Measurements from ENCODE around the gene IL36B. TPM values are rescaled to one million over a fixed set of nuclear protein-coding genes. Genes with fewer than 3 reads are reported as not detected.

The IL36B gene
- total RNA-seq, 2 donors from 2014 or later = not detected

- no peaks in the 10 kb centered on the region for H3K4me1 ChIP-seq
- DNase-seq (ENCODE audit: low spot score) = no peak
- TF ChIP-seq CTCF (IDR thresholded peaks at IDR 0.05) = no peak
Observed at GRCh38 chr2:113068249-113068648, 15.6 kb upstream of the IL36B start.

DNA sequence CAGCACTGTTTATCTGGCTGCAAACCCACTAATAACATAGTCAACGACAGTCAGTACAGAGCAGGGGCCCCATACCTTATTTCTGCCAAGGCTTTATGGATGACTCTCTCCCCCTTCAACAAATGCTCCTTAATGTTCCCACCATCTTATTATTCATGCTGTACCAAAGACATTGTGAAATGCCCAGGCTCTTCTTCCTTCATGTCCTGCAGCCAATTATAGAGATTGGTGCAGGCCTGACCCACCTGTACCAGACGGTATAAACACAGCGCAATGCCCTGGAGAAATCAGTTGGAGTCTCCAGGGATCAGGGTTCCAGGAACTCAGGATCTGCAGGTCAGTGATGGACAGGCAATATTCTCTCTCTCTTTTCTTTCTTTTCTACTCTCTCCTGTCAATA lies 15.0 kb upstream of the IL36B start, which contains the start of gene IL1F10:
Gene IL1F10, plus strand, starts transcription at position 290 of the 400 bp plus-strand sequence. CDS start 4,769 bp downstream, outside the sequence.
- H3K27ac ChIP-seq = no peak within 1 kb of the TSS
- no peaks in the 10 kb centered on the region for H3K27me3 ChIP-seq
- peak; percentile 28 for DNase-seq (ENCODE audit: low spot score)
- no peaks in the 10 kb centered on the region for H3K9me3 ChIP-seq
- no peak within 1 kb of the TSS for H3K4me3 ChIP-seq
- H3K36me3 ChIP-seq = no peaks in the 10 kb centered on the region
- no peaks in the 10 kb centered on the region for H3K4me1 ChIP-seq
- TF ChIP-seq CTCF (IDR thresholded peaks at IDR 0.05) = no peak

More at GRCh38 chr2:113068249-113068648, 15.6 kb upstream of the IL36B start:
- Histone ChIP-seq H3K36me3 (no peaks in the 10 kb centered on the region), H3K27ac (no peak overlapping the region), H3K27me3 (no peaks in the 10 kb centered on the region), H3K4me3 (no peak overlapping the region), H3K9me3 (no peaks in the 10 kb centered on the region)

DNA sequence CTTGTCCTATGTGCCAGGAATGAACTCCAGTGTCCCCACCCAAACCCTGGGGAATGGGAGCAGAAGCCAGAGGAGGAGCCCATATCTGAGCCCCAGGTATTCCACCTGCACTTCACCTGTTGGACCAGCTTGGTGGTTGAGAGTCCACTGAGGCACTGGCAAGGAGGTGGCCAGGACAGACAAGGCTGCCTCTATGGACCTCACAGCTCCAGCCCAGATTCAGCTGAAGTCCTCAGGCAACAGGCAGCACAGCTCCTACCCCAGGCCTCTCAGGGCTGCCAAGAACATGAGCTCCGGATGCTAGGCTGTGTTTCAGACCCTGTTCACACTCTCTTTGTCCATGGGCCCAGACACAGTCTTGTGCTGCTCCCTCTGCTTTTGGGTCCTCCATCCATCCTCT lies 12.2 kb upstream of the IL36B start:
- TF ChIP-seq CTCF (IDR thresholded peaks at IDR 0.05) = no peak
- no peaks in the 10 kb centered on the region for H3K4me1 ChIP-seq
- no peaks in the 10 kb centered on the region for H3K36me3 ChIP-seq
- no peaks in the 10 kb centered on the region for H3K9me3 ChIP-seq
- DNase-seq (ENCODE audit: low spot score) = peak; percentile 40
- H3K4me3 ChIP-seq = no peak overlapping the region
- H3K27me3 ChIP-seq = no peaks in the 10 kb centered on the region
- H3K27ac ChIP-seq = no peak overlapping the region

DNA sequence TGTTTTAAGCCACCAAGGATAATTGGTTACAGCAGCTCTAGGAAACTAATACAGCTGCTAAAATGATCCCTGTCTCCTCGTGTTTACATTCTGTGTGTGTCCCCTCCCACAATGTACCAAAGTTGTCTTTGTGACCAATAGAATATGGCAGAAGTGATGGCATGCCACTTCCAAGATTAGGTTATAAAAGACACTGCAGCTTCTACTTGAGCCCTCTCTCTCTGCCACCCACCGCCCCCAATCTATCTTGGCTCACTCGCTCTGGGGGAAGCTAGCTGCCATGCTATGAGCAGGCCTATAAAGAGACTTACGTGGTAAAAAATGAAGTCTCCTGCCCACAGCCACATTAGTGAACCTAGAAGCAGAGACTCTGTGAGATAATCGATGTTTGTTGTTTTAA lies 11.6 kb upstream of the IL36B start:
- no peak for TF ChIP-seq CTCF (IDR thresholded peaks at IDR 0.05)
- Histone ChIP-seq H3K36me3 (no peaks in the 10 kb centered on the region), H3K27ac (no peak overlapping the region), H3K27me3 (no peaks in the 10 kb centered on the region), H3K4me1 (no peaks in the 10 kb centered on the region), H3K9me3 (no peaks in the 10 kb centered on the region), H3K4me3 (no peak overlapping the region)
- no peak for DNase-seq (ENCODE audit: low spot score)

DNA sequence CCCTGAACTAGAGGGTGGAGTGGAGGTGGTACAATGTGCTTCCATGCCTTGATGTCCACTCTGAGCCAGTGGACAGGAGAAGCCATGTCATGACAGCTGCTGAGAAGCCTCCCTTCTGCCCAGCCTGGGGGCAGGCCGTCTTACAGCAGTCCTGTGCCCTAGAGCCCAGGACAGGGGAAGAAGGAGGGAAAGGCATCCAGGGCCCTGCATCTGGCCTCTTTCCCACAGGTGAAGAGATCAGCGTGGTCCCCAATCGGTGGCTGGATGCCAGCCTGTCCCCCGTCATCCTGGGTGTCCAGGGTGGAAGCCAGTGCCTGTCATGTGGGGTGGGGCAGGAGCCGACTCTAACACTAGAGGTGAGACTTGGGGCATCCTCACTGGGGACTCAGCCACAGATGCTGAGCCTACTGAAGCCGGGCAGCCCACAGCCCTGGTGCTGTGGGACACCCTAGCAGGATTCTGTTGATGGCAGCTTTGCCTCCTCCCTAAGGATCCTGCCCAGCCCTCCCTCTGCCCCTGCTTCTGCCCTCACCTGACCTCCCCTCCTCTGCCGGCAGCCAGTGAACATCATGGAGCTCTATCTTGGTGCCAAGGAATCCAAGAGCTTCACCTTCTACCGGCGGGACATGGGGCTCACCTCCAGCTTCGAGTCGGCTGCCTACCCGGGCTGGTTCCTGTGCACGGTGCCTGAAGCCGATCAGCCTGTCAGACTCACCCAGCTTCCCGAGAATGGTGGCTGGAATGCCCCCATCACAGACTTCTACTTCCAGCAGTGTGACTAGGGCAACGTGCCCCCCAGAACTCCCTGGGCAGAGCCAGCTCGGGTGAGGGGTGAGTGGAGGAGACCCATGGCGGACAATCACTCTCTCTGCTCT lies 9.5 kb upstream of the IL36B start:
- no peak for TF ChIP-seq CTCF (IDR thresholded peaks at IDR 0.05)
- Histone ChIP-seq H3K27me3 (no peaks in the 10 kb centered on the region), H3K36me3 (no peaks in the 10 kb centered on the region), H3K4me3 (no peak overlapping the region), H3K9me3 (no peaks in the 10 kb centered on the region), H3K4me1 (no peaks in the 10 kb centered on the region), H3K27ac (no peak overlapping the region)
- DNase-seq (ENCODE audit: low spot score) = peak; percentile 30

All from right atrium auricular region (tissue), 2 donors.